Eye (tissue), 1 donor: Measurements from ENCODE around the gene SS18L1.
"Not testable (repeated sequence)": the region's sequence is repeated elsewhere in the genome, so short reads cannot be mapped to it uniquely, and the experiment has no call there.

ENCODE experiments used
- DNase-seq: peaks from one replicate; pipeline ENCODE4 v3.0.0-alpha.2; 2015

SS18L1 gene

GRCh38 chr20:62138912-62139311, 4.7 kb upstream of the SS18L1 start:
- DNase-seq = no peak

DNA sequence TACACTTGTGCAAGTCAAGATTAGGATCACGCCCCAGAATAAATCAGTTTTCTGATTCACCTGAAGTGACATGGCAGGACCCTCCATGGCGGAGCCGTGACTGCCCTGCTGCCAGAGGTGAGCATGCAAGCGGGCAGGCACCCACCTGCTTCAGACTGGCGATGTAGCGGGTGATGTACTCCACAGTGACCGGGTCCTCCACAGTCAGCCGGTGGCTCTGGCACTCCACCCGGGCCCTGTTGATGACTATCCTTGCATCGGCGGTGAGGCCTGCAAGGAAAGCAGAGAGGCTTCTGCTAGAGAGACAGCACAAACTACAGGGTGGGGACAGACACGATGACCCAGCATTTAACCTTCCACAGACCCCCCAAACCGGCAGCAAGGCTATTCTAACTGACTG, 3.9 kb upstream of the SS18L1 start:
- DNase-seq = no peak

GRCh38 chr20:62141043-62141396, 2.5 kb upstream of the SS18L1 start:
- DNase-seq = no peak

DNA sequence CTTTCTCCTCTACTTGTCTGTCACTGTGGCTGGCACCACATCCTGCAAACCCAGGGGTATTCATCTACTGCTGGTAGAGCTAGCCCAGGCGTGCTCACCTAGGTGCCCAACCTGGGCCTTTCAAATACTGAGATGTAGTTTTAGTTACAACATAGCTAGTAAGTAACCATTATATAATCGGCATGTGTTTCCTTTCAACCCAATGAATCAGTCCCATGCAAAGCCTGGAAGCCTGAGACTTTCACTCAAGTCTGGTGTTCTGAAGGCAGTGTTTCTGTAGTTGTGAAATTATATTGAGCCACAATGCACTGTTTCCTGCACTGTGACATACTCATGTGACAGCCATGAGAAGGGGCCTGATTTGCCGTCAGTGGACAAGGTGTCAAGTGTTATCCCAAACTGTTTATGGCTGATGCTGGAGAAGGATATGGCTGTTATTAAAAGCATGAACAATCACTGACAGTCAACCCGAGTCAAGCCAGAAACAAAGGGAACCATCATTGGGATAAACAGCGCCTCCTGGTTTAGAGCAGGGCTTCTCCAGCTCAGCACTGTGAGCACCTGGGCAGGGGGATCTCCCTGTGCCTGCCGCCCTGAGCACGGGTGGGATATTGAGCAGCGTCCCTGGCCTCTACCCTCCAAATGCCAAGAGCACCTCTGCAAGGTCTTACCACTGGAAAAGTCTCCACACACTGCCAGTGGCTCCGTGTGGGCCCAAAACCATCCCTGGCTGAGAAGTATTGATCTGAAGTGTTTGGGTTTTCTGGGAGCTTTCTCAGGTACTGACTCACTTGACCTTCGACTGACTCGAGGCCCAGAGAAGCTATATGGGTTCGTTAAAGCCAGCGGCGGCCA, 1.9 kb upstream of the SS18L1 start:
- peak; percentile 17 for DNase-seq

DNA sequence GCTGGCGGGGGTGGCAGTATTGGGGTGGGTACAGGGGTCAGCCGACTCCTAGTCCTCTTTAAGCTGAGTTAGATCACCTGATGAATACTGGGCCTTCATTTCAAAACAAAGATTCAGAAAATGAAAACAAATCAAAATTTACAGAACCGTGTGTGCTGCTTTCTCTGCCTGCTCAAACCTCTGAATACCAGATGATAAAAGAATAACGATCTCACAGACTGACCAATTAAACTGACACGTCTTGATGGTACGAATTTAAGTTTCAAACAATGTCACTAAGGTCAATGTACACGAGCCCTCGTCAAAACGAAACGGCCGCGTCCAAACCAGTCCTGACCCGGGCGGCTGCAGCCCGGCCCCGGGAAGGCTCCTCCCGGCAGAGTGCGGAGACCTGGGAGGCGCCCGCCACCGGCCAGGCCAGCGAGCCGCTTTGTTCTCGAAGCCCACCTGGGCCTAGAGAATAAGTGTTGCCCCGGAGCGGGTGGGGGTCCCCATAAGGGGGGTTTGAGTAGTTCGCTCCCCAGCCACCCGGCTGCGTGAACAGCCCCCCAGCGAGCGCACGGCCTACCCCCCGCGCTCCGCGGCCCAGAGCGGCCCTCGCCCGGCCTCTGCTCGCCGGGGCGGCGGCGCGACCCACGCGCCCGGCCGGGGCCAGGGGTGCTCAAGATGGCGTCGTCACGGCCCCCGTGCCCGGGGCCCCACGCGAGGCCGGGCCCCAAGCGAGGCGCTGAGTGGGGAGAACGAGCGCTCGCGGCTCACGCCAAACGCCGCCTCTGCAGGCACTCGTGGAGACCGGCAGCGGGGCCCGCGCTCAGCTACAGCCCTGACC, 1.1 kb upstream of the SS18L1 start:
- peak; percentile 55 for DNase-seq

GRCh38 chr20:62143957-62144825, 622 bp downstream of the SS18L1 start:
- peak; percentile 73 for DNase-seq

- DNase-seq = no peak
These were observed 2.1 kb downstream of the SS18L1 start for GRCh38 chr20:62145688-62146018.

DNA sequence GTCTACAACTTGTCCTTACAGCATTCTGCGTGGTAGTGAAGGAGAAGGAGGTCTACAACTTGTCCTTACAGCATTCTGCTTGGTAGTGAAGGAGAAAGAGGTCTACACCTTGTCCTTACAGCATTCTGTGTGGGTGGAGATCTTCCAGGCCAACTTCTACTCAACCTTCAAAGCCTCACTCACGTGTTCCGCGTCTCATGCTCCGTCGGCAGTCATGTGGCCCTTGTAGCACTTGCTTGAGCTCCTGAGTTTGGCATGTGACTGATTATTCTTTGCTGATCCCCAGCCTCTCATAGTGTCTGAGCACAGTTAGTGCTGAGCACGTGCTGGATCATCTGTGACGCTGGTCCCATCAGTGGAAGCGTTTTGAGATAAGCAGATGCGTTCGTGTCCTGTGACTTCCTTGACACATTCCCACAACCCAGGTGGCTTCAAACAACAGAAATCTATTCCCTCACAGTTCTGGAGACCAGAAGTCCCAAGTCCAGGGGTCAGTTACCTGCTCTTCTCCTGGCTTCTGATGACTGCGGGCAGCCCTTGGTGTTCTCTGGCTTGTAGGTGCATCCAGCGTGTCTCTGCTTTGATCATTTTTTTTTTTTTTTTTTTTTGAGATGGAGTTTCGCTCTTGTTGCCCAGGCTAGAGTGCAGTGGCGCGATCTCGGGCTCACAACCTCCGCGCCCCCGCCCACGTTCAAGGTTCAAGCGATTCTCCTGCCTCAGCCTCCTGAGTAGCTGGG, 2.6 kb downstream of the SS18L1 start:
- DNase-seq = no peak

DNA sequence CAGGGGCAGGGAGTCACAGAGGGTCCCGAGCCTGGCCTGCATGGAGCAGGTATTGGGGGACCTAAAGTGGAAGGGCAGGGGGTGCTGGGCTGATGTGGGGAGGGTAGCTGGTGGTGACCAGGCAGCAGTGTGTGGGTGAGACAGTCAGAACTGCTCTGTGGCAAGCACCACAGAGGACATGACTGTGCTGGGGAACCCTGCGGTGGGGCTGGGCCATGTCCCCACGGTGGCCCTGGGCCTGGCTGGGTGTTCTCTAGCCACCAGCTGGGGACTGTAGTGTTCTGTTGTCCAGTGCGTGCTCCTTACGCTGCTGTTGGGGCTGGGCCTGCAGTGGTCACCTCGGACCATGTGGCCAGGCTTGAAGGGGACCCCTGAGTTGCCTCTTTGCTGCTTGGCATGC, 3.6 kb downstream of the SS18L1 start:
- no peak for DNase-seq

GRCh38 chr20:62147528-62147927, 4.0 kb downstream of the SS18L1 start:
- no peak for DNase-seq

- DNase-seq = not testable (repeated sequence)
These were observed 4.8 kb downstream of the SS18L1 start for GRCh38 chr20:62148383-62148782.

DNA sequence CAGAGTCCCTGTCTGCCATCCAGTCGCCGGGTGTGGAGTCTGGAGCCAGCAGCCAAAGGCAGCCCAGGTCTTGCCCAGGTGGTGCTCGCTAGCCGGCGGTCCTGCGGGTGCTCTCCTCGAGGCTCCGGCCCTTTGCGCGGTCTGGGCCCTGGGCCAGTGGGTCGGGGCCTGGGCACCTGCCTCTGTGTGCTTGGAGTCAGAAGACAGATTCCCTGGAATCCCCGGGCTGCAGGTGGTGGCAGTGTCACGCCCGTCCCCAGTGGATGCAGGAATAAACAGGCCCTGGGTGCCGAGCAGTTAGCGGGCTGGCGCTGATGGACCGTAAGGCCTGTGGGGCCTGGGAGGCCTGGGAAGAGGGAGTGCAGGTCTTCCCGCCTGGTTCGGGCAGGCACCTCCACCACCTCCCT, 5.3 kb downstream of the SS18L1 start:
- DNase-seq = peak; percentile 9

DNA sequence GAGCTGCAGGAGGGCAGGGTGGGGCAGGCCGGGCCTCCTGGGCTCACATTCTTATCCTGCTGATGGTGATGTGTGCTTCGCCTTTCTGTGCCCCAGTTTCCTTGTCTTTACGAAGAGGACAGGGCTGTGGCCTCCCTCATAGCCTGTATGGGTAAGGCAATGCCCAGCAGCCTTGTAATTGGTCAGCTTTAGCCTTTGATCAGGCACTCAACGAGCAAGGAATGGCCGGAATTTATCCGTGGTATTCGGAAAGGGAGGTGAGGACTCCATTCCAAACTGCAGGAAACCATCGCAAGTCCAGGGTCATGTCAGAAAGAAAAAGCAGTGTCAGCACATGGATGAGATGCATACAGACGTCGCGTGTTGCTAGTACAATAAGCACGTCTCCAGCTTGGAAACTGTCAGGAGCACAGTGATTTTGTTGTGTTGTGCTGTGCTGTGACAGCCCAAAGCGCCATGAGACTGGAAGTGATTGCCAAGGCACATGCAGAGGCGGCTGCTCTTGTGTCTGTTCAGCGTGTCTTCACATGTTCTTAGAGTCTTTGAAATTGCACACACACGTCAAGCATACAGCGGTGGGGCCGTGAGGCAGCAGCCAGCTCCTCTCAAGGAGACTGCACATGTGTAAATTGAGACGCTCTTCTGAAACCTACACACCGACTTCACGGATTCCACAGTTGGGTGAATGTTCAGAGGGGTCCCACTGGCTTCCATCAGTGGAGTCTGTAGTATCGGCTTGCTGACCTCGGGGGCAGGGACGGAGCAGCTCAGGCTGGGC, 6.2 kb downstream of the SS18L1 start:
- DNase-seq = peak; percentile 56

- DNase-seq = no peak
These were observed 6.7 kb downstream of the SS18L1 start for GRCh38 chr20:62150310-62150575.

DNA sequence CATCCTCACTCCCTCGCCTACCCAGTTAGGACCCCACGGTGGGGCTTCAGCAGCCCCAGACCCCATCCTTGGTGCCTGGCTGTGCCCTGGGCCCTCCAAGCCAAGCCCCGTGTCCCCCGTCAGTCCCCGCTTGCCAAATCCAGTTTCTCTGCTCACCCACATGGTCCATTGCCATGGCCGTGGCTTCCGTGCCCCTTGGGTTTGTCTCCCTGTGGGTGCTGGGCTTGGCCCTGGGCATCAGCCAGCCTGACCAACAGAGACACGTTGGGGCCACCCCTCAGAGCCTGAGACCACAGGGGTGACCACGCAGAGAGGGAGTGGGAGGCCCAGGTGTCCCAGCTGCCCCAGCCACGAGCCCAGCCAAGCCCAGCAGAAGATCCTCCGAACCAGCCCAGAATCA, 7.7 kb downstream of the SS18L1 start:
- DNase-seq = no peak

GRCh38 chr20:62151835-62152364, 8.3 kb downstream of the SS18L1 start:
- no peak for DNase-seq

GRCh38 chr20:62155428-62156253, 12.1 kb downstream of the SS18L1 start:
- peak; percentile 8 for DNase-seq

GRCh38 chr20:62156254-62156556, 12.6 kb downstream of the SS18L1 start:
- no peak for DNase-seq

DNA sequence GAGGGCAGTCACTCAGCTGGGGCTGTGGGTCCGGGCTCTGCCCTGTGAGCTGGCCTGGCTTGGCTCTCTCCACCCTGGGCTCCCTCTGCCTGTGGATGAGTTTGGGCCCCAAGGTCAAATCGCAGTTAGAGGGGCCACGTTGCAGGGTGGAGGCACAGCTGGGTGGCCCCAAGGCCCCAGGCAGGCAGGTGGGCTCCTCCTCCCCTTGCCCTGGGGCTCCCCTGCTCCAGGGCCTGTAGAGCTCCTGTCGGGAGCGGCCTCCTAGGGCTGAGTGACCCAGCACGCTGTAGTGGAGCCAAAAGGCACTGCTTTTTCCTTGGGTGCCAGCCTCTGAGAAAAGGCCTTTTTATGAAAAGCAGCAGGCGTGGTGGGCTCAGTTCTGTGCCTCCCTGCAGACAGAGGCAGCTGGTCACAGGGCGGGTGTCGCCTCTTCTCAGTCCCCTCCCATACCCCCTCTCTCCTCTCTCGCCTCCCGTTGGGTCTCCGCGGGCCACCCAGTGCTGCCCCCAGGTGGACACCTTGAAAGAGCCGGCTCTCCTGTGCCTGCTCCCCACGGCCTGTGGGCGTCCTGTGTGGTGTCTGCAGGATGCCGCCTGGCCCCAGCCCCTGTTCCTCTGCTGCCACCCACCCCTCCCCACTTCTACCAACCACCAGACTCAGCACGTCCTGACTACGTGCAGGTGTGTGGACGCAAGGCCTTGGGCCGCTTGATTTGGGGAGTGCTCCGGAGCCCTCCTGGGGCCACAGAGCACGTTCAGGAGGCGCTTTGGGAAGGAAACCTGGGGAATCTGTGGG, 13.2 kb downstream of the SS18L1 start:
- peak; percentile 82 for DNase-seq
